ENCODE data around the gene CNPY2.

GRCh38 chr12:56333197-56333678, 17.4 kb upstream of the CNPY2 start:
- no peak for TF ChIP-seq POLR2A (IDR thresholded peaks at IDR 0.05)
- no peak for TF ChIP-seq CTCF (IDR thresholded peaks at IDR 0.05)
- TF ChIP-seq POLR2AphosphoS5 (IDR thresholded peaks at IDR 0.05): no peak

All from stomach (tissue), 4 donors.